ENCODE data around the gene CNTNAP2.
"Not testable (repeated sequence)": the region's sequence is repeated elsewhere in the genome, so short reads cannot be mapped to it uniquely, and the experiment has no call there.

CNTNAP2 gene

GRCh38 chr7:148410905-148411304 lies 2294.3 kb downstream of the CNTNAP2 start:
- TF ChIP-seq, protein P1, sequence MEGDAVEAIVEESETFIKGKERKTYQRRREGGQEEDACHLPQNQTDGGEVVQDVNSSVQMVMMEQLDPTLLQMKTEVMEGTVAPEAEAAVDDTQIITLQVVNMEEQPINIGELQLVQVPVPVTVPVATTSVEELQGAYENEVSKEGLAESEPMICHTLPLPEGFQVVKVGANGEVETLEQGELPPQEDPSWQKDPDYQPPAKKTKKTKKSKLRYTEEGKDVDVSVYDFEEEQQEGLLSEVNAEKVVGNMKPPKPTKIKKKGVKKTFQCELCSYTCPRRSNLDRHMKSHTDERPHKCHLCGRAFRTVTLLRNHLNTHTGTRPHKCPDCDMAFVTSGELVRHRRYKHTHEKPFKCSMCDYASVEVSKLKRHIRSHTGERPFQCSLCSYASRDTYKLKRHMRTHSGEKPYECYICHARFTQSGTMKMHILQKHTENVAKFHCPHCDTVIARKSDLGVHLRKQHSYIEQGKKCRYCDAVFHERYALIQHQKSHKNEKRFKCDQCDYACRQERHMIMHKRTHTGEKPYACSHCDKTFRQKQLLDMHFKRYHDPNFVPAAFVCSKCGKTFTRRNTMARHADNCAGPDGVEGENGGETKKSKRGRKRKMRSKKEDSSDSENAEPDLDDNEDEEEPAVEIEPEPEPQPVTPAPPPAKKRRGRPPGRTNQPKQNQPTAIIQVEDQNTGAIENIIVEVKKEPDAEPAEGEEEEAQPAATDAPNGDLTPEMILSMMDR (conservative IDR thresholded peaks at IDR 0.05): no peak
- no peak overlapping the region for H3K27ac ChIP-seq

GRCh38 chr7:148412691-148413090 lies 2296.1 kb downstream of the CNTNAP2 start:
- no peak overlapping the region for H3K27ac ChIP-seq
- TF ChIP-seq, protein P1 (conservative IDR thresholded peaks at IDR 0.05): no peak

- TF ChIP-seq, protein P1 (conservative IDR thresholded peaks at IDR 0.05): no peak
- H3K27ac ChIP-seq: no peak overlapping the region
Measured at GRCh38 chr7:148419856-148420832, 2303.5 kb downstream of the CNTNAP2 start.

- TF ChIP-seq, protein P1 (conservative IDR thresholded peaks at IDR 0.05): no peak
- no peak overlapping the region for H3K27ac ChIP-seq
Measured at GRCh38 chr7:148422030-148422429, 2305.4 kb downstream of the CNTNAP2 start.

DNA sequence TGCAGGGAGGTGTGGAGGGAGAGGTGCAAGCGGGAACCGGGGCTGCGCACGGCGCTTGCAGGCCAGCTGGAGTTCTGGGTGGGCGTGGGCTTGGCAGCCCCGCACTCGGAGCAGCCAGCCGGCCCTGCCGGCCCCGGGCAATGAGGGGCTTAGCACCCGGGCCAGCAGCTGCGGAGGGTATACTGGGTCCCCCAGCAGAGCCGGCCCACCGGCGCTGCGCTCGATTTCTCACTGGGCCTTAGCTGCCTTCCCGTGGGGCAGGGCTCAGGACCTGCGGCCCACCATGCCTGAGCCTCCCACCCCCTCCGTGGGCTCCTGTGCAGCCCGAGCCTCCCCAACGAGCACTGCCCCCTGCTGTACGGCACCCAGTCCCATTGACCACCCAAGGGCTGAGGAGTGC lies 2309.8 kb downstream of the CNTNAP2 start:
- not testable (repeated sequence) for H3K27ac ChIP-seq

DNA sequence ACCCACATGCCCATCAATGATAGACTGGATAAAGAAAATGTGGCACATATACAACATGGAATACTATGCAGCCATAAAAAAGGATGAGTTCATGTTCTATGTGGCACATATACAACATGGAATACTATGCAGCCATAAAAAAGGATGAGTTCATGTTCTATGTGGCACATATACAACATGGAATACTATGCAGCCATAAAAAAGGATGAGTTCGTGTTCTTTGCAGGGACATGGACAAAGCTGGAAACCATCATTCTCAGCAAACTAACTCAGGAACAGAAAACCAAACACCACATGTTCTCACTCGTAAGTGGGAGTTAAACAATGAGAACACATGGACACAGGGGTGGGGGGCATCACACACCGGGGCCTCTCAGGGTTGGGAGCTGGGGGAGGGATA lies 2314.1 kb downstream of the CNTNAP2 start:
- H3K27ac ChIP-seq: not testable (repeated sequence)

GRCh38 chr7:148433521-148434180 lies 2317.1 kb downstream of the CNTNAP2 start:
- no peak overlapping the region for H3K27ac ChIP-seq
- TF ChIP-seq, protein P1 (conservative IDR thresholded peaks at IDR 0.05): no peak

DNA sequence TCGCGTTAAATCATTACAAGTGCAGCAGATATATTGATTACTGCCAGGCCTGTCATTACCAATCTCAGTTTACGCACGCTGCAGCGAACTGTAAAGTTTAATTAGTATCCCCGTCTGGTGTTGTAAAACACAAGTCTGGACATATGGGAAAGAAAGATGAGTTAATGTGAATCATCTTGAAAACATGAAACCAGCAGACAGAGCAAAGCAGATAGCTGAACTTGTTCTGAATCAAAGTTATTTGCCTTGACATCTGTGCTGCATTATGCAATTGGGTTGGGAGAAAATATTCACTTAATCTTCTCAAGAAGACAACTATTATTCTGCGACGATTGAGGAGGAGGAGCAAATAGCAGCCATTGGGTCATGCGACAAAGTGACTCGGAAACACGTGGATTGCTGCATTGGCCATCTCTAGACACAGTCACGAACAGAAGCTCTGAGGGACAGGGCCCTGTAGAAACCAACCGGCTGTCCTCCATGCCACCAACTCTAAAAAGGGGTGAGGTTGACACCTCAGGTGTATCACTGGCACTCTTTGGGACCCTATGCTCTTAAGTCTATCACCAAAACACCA lies 2317.7 kb downstream of the CNTNAP2 start:
- no peak overlapping the region for H3K27ac ChIP-seq
- TF ChIP-seq, protein P1 (conservative IDR thresholded peaks at IDR 0.05): no peak

Measured in VCaP (cell line).